Skeletal muscle satellite cell (primary cell): ENCODE results near the gene WBP11.

Experiments
- H3K27me3 ChIP-seq: 2 replicates; pipeline ENCODE4 v1.7.0; 2013; ENCODE audit warnings: low read length; ENCODE audit not compliant: control insufficient read depth, insufficient read depth
- H3K36me3 ChIP-seq: 2 replicates; pipeline ENCODE4 v1.7.0; 2013; ENCODE audit warnings: mild to moderate bottlenecking, control low read depth, low read length; ENCODE audit not compliant: insufficient read depth
- H3K4me1 ChIP-seq: 2 replicates; pipeline ENCODE4 v1.7.0; 2013; ENCODE audit warnings: low read length; ENCODE audit not compliant: control insufficient read depth, insufficient read depth
- H3K4me2 ChIP-seq: 2 replicates; pipeline ENCODE4 v1.7.0; 2013; ENCODE audit warnings: mild to moderate bottlenecking, low read length
- H3K4me3 ChIP-seq: 2 replicates; pipeline ENCODE4 v1.7.0; 2013; ENCODE audit warnings: low read length
- H3K9ac ChIP-seq: 2 replicates; pipeline ENCODE4 v1.7.0; 2013; ENCODE audit warnings: mild to moderate bottlenecking, low read depth, low read length, moderate library complexity
- H3K9me3 ChIP-seq: replicated peaks from 2 replicates; pipeline ENCODE4 v1.7.0; 2013; ENCODE audit warnings: mild to moderate bottlenecking, control low read depth, low read length

The WBP11 gene

DNA sequence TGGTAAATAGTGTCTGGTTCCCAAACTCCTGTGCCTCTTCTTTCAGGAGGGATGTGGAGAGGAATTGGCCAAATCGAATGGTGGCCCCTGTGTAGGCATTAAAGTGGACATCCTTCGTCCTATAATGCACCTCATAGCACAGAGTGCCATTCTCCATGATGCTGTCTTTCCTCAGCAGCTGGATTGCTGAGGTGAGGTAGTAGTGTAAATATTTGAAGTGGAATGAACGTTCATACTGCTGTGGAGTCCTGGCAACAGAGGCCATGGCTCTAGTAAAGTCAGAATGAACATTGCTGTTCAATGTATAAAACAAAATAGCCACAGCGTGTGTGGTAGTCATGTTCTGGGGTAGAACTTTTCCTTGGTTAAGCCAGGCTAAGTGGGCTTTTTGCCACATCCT lies 37.3 kb upstream of the WBP11 start:
- Histone ChIP-seq H3K4me3 (no peak overlapping the region), H3K4me1 (peaks cover 39% of the 10 kb centered on the region), H3K27me3 (no peaks in the 10 kb centered on the region), H3K9me3 (no peaks in the 10 kb centered on the region), H3K9ac (no peak overlapping the region), H3K36me3 (no peaks in the 10 kb centered on the region), H3K4me2 (no peak overlapping the region)

DNA sequence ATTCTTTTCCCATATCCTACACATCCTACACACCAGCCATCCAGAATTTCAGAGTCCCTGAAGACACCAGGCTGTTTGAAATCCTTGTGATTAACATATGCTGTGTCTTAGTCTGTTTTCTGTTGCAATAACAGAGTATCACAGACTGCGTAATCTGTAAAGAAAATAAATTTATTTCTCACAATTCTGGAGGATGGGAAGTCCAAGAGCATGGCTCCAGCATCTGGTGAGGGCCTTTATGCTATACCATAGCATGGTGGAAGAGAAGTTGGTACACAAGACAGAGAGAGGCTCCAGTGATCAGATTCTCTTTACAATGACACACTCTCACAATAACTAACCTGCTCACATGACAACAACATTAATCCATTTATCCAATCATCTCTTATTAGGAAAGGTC lies 36.0 kb upstream of the WBP11 start:
- H3K9ac ChIP-seq = no peak overlapping the region
- H3K4me1 ChIP-seq = peaks cover 43% of the 10 kb centered on the region
- H3K9me3 ChIP-seq = no peaks in the 10 kb centered on the region
- no peaks in the 10 kb centered on the region for H3K27me3 ChIP-seq
- H3K4me2 ChIP-seq = no peak overlapping the region
- no peaks in the 10 kb centered on the region for H3K36me3 ChIP-seq
- no peak overlapping the region for H3K4me3 ChIP-seq

DNA sequence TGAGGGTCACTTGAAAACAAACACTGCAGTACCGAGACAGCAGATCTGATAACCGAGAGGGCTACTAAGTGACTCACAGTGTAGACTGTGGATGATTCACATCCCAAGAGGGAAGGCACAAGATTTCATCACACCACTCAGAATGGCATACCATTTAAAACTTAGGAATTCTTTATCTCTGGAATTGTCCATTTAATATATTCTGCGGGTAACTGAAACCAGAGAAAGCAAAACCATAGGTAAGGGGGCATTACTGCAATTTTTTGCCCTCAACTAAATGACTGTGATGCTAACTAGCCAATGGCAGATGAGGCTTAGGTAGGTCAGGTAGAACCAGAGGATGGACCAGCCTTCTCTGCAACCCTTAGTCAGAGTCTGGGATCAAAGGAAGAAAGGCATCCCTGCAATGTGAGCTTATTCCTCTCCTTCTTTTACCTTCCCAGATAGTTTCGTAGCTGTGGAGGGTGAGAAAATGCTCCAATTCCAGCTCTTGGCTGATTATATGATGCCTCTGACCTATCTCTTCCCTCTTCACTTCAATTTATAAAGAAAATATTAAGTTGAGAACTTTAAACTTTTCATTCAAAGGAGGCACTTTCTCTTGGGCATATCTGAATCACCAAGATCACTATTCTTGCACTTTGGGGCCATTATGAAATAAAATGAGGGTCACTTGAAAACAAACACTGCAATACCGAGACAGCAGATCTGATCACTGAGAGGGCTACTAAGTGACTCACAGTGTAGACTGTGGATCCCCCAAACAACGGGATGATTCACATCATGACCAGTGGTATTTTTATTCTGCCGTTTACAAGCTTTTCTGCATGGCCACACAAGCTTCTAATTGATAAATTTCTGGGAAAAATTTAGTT lies 33.3 kb upstream of the WBP11 start:
- no peaks in the 10 kb centered on the region for H3K36me3 ChIP-seq
- H3K4me3 ChIP-seq = peak overlapping the region; percentile 49
- H3K27me3 ChIP-seq = no peaks in the 10 kb centered on the region
- no peaks in the 10 kb centered on the region for H3K9me3 ChIP-seq
- peak overlapping the region; percentile 31 for H3K9ac ChIP-seq
- H3K4me2 ChIP-seq = peak overlapping the region; percentile 76
- H3K4me1 ChIP-seq = peaks cover 36% of the 10 kb centered on the region

DNA sequence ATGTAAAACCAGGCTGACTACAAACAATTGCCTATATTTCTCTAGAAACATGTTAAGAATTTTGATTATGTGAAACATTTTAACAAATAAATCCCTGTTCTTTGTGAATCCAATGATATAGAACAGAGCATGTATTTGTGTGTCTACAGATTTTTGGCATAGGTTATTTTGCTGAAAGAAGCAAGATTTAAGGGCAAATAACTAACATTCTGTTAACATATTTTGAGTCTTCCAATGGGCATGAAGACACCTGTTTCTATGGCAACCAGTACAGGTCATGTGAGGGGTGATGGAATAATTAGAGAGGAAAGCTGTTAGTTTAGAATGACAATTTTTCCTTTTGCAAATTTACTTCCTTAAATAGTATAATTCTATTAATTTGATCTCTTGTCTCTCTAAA lies 31.2 kb upstream of the WBP11 start:
- H3K36me3 ChIP-seq = no peaks in the 10 kb centered on the region
- H3K9ac ChIP-seq = no peak overlapping the region
- no peaks in the 10 kb centered on the region for H3K9me3 ChIP-seq
- H3K4me1 ChIP-seq = peaks cover 30% of the 10 kb centered on the region
- no peaks in the 10 kb centered on the region for H3K27me3 ChIP-seq
- no peak overlapping the region for H3K4me3 ChIP-seq
- H3K4me2 ChIP-seq = no peak overlapping the region

DNA sequence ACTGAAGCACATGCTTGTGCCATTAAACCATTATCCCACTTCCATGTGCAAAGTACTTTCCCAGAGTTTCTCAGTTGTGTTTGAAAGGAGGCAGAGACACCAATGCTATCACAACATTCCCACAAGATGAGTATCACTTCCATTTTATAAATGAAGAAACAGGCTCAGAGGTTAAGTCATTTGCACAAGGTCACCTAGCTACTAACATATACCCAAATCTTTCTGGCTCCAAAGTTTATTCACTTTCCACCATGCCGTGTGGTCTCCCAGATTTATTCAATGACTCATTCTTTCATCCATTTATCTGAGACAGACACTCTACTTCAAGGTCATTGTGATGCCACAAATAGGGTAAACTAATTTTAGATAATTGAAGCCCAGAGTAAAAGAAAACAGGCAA lies 30.7 kb upstream of the WBP11 start:
- Histone ChIP-seq H3K4me3 (no peak overlapping the region), H3K9ac (no peak overlapping the region), H3K4me2 (no peak overlapping the region), H3K4me1 (peaks cover 30% of the 10 kb centered on the region), H3K9me3 (no peaks in the 10 kb centered on the region), H3K27me3 (no peaks in the 10 kb centered on the region), H3K36me3 (no peaks in the 10 kb centered on the region)

DNA sequence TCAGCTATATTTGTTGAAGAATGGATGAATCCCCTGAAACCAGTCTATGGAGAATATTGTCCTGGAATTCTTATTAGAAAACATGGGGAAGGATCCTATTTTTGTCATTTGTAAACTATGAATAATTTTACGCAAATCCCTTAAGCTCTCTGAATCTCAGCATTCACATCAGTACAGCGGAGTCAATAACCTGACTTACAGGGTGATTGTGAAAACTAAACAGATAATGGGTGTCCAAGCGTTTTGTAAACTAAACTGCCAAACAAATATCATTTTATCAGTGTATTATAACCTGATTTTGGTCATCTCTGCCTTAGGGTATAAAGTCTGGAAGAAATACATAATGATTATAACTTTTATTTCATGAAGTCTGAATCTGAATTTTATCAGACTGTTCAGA lies 30.1 kb upstream of the WBP11 start:
- H3K4me3 ChIP-seq = no peak overlapping the region
- no peak overlapping the region for H3K9ac ChIP-seq
- no peaks in the 10 kb centered on the region for H3K9me3 ChIP-seq
- H3K36me3 ChIP-seq = no peaks in the 10 kb centered on the region
- no peaks in the 10 kb centered on the region for H3K27me3 ChIP-seq
- peaks cover 30% of the 10 kb centered on the region for H3K4me1 ChIP-seq
- no peak overlapping the region for H3K4me2 ChIP-seq

DNA sequence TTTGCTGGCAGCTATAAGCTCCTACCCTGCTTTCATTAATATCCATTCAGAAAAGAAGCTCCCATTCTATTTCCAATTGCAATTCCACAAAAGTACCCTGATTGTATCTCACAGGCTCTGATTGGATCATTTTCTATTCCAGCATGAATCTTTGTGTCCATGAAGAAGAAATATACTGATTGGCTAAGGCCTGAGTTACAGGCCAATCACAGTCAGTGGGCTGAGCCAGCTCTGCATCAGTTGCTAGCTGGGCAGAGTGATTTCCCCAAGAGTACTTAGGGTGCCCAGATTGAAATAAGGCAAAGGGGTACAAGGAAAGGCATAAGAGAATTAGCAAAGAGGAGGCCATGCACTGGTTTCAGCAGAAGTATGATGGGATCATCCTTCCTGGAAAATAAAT lies 25.6 kb upstream of the WBP11 start:
- Histone ChIP-seq H3K4me2 (no peak overlapping the region), H3K4me3 (no peak overlapping the region), H3K4me1 (peaks cover 10% of the 10 kb centered on the region), H3K9me3 (no peaks in the 10 kb centered on the region), H3K27me3 (no peaks in the 10 kb centered on the region), H3K9ac (no peak overlapping the region), H3K36me3 (no peaks in the 10 kb centered on the region)

DNA sequence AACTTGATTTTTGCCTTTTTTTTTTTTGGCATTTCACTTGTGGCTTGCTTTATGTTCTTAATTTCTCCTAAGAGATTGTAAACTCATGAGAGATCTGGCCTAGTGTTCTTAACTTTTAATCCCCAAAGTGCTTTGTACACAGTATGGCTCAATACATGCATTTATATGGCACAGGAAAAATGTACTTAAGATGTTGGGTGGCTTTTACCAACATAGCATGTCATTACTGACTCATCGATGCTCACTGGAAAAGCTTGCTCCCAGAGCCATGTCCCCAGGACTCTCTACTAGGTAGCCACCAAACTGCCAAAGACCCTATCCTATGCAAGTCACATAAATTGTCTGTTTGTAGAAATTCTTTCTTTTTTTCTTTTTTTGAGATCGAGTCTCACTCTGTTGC lies 23.8 kb upstream of the WBP11 start:
- Histone ChIP-seq H3K36me3 (no peaks in the 10 kb centered on the region), H3K4me1 (peaks cover 7% of the 10 kb centered on the region), H3K9me3 (no peaks in the 10 kb centered on the region), H3K27me3 (no peaks in the 10 kb centered on the region), H3K4me2 (no peak overlapping the region), H3K9ac (no peak overlapping the region), H3K4me3 (no peak overlapping the region)

DNA sequence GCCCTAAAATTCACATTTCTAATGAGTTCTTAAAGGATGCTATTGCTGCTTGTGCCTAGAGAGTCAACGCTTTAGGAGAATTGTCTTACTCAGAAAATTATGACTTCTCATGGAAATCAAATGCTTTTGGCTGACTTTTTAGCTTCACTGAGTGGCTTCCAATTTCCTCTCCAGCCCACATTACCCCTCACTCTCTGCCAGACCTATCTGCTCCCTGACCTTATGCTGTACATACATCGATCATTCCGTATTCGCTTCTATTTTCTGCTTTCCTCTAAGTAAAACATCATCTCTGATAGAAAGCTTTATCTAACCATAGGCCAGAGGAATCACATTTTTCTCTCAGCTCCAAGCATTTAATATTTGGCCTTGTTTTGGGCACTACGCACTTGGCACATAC lies 23.2 kb upstream of the WBP11 start:
- Histone ChIP-seq H3K27me3 (no peaks in the 10 kb centered on the region), H3K4me2 (no peak overlapping the region), H3K36me3 (no peaks in the 10 kb centered on the region), H3K9me3 (no peaks in the 10 kb centered on the region), H3K9ac (no peak overlapping the region), H3K4me3 (no peak overlapping the region), H3K4me1 (peaks cover 7% of the 10 kb centered on the region)

DNA sequence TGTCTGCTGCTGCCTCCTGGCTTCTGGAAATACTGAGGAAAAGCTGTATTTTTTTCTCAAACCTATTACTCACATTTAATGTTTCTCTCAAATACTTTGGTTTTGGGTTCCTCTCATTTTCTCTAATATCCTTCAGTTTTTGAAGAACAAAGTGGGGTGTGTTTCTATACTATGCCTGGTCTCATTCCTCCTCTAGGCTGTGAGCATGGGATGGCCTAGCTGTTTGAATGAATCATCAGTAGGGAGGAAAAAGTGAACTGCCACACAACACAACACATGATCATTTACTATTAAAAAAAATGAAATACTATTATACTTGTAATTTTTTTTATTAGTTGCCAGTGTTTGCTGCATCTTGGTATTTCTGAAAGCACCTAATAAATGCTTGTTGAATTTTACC lies 22.0 kb upstream of the WBP11 start:
- no peak overlapping the region for H3K9ac ChIP-seq
- no peak overlapping the region for H3K4me2 ChIP-seq
- H3K9me3 ChIP-seq = no peaks in the 10 kb centered on the region
- H3K4me1 ChIP-seq = peaks cover 7% of the 10 kb centered on the region
- no peaks in the 10 kb centered on the region for H3K36me3 ChIP-seq
- no peaks in the 10 kb centered on the region for H3K27me3 ChIP-seq
- H3K4me3 ChIP-seq = no peak overlapping the region

DNA sequence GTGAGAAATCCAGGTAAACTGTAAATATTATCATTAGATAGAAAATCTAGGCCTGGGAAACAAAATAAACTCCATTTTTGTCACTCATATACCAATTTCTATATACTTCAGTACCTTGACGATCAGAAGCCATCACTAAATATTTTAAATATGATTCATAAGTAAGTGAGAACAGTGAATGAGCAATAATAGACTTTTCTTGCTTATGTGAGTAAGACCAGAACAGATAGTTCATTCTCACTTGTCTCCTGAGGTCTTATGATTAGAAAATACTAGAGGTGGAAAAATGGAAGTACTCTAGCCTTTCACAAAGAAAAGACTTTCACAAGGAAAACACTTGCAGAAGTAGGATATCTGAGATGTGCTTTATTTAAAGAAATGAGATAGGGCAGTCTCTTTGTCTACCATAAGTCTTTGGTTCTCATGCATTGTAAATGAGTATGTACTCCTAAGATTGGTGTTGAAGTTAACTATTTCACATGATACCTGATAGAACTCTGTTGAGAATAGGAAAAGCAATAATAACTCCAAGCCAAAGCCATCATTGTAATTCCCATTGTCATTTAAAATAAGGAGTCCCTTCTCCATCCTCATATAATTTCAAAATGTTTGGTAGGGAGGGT lies 20.8 kb upstream of the WBP11 start:
- H3K9ac ChIP-seq = no peak overlapping the region
- H3K27me3 ChIP-seq = no peaks in the 10 kb centered on the region
- no peak overlapping the region for H3K4me3 ChIP-seq
- H3K36me3 ChIP-seq = no peaks in the 10 kb centered on the region
- H3K9me3 ChIP-seq = no peaks in the 10 kb centered on the region
- H3K4me1 ChIP-seq = peaks cover 7% of the 10 kb centered on the region
- no peak overlapping the region for H3K4me2 ChIP-seq

DNA sequence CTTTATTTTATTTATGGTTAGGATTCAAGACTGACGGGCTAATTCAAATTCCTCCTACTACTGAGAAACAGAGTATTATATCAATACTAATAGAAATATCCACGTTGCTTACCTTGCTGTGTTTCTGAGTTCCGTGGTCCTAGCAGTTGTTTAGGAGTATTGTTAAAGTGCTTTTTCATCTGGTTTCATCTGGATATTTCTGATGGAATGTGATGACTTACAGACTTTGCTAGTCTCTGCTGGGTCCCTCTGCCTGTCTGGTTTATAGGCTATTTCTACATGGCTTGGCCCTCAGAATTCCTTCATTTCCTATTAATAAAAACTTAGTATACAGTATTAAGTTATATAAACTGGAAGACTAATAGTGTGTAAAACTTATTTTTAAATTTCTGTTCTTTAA lies 10.7 kb upstream of the WBP11 start, which contains the start of gene SMCO3:
TSS of gene SMCO3 (minus strand) at position 169 of the 400 bp plus-strand sequence. CDS start 7,502 bp downstream, outside the sequence.
- H3K4me2 ChIP-seq = no peak within 1 kb of the TSS
- H3K27me3 ChIP-seq = no peaks in the 10 kb centered on the region
- no peaks in the 10 kb centered on the region for H3K9me3 ChIP-seq
- H3K4me3 ChIP-seq = no peak within 1 kb of the TSS
- H3K36me3 ChIP-seq = no peaks in the 10 kb centered on the region
- no peak within 1 kb of the TSS for H3K9ac ChIP-seq
- H3K4me1 ChIP-seq = no peaks in the 10 kb centered on the region
